HTERT RPE-1 (cell line): ENCODE data around the gene NTRK2.
"Not testable (repeated sequence)": the region's sequence is repeated elsewhere in the genome, so short reads cannot be mapped to it uniquely, and the experiment has no call there.

Experiments used
- in situ Hi-C: fragments of 300-500 bp; cut with MboI; formaldehyde crosslinking; loops from 4 replicates; pipeline ENCODE4 v1.14.3; 2020; ENCODE audit warnings: low sequenced_read_pairs

The NTRK2 gene

DNA sequence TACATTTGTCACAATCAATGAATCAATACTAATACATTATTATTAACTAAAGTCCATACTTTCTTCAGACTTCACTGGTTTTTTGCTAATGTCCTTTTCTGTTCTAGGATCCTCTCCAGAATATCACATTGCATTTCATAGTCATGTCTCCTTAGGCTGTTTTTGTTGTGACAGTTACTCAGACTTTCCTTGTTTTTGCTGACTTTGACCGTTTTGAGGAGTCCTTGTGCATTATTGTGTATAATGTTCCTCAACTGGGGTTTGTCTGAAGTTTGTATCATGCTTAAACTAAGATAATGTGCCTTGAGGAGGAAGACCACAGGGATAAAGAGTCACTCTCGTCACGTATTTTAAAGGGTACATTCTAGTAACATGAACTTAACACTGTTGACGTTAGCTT lies 376.9 kb downstream of the NTRK2 start:
- in situ Hi-C loops, result no loop called here

DNA sequence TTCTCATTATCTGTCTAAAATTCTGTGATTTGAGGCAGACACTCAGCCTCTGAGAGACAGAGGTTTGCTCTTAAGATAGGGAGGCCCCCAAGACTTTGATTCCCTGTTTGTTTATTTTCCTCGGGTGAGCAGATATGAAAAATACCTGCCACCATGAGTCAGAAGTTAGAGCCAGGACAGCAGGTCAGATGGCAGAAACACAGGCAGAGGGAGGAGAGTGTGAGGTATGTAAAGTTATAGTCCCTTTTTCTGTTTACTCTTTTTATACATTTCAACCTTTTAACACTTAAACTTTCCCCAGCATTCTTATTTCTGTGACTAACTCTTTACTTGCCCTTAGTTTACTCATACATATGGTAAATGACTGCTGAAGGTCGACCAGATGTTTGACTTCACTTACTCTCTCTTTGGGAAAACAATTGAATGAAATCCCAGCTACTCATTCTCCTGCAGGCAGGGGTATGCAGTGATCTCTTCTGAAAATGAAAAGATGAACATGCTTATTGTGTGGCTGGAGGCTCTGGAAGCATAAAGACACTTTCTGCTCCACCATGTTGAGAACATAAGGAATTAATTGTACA lies 383.8 kb downstream of the NTRK2 start:
- in situ Hi-C loops, result no loop called here

DNA sequence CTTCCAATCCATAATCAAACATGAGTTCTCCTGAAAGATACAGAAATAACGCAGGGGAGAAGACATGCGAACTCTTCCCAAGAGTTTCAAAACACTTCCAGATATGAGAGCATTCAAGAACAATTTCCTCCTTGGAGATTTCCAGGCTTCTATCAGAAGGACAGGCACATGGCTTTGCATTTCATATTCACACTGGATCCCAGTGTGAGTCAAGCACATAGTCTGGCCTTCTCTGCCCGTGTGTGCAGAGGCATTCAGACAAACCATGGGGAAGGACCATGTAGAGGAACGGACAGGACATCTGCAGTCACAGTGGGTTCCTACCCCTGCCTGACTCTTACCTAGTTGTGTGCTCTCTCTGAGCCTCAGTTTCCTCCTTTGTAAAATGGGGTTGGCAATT lies 384.5 kb downstream of the NTRK2 start:
- in situ Hi-C loops, result no loop called here

GRCh38 chr9:85055506-85056202 lies 386.1 kb downstream of the NTRK2 start:
- in situ Hi-C loops, result no loop called here

GRCh38 chr9:85056203-85056572 lies 386.7 kb downstream of the NTRK2 start:
- in situ Hi-C loops, result no loop called here

DNA sequence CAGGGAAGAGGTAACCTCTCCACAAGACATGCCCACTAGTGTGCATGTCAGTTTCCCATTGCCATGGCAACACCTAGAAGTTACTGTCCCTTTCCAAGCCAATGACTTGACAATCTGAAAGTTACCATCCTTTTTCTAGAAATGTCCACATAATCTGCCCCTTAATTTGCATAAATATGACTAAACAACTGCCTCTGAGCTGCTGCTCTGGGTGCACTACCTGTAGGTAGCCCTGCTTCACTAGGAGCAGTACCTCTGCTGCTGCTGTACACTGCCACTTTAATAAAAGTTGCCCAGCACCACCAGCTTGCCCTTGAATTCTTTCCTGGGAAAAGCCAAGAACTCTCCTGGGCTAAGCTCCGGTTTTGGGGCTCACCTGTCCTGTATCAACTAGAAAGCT lies 392.4 kb downstream of the NTRK2 start:
- in situ Hi-C loops, result no loop called here

DNA sequence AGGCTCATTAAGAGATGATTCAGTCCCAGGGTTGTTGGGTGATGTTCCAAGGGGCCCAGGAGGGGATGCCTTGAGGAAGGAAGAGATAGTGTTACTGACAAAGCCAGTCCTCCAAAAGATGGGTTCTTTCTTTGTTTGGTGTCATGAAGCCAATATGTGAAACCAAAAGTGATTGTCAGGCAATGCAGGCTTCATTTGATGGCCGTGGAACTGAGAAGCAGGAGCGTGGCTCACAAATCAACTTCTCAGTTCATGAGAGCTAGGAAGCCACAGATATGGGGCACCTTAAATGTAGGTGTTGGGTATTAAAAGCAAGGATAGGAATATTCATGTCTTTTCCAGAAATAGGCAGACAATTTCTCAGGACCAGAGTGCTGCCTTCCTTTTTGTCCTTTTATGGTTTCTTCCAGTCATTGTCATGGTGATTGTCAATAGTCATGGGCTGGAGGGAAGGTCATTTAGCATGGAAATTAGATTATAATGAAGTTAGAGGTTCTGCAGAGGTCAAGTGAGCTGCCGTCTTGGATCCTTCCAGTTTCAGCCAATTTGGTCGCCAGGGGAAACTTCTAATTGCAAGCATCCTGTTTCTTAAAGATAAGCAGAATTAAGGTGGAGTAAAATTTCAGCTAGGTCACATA lies 393.0 kb downstream of the NTRK2 start:
- in situ Hi-C loops, result no loop called here

DNA sequence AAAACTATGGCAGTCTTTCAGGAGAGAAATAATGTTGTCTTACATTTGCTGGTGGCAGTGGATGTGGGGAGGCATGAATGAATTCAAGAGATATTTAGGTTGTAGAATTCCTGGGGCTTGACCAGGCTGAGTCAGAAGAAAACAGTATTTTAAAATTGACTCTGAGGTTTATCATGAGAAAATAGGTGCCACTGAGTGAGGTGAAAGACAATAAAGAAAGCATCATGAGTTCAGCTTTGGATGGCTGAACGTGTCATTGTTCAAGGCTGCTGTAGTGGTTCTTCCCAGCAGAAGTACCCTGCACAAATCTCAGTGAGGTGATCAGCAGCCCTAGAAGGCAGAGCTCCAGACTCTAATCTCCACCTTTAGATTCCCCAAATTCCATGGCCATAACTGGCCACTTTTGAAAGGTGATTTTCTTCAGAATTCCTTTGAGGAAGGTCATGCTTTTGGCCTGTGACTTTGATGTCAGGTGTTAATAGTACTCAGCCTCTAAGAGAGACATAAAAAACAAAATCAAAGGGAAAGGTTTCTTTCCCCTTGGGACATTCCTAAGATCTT lies 395.4 kb downstream of the NTRK2 start:
- in situ Hi-C loops, result no loop called here

- in situ Hi-C loops, result no loop called here
These were observed 398.3 kb downstream of the NTRK2 start for GRCh38 chr9:85067792-85068191.

DNA sequence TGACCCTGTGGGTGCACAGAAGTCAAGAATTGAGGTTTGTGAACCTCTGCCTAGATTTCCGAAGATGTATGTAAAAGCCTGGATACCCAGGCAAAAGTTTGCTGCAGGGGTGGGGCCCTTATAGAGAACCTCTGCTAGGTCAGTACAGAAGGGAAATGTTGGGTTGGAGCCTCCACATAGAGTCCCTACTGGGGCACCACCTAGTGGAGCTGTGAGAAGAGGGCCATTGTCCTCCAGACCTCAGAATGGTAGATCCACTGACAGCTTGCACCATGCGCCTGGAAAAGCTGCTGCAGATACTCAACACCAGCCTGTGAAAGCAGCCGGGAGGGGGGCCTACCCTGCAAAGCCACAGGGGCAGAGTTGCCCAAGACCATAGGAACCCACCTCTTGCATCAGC lies 399.9 kb downstream of the NTRK2 start:
- in situ Hi-C loops, result not testable (repeated sequence)
